ENCODE results near the gene HOXA5. TPM values are rescaled to one million over a fixed set of nuclear protein-coding genes. Genes with fewer than 3 reads are reported as not detected.

Gene HOXA5
- total and polyA plus RNA-seq, 2 of the 8 experiments (the other 6 are each of a cell fraction or from before 2014, with no cell fraction given) = not detected

DNA sequence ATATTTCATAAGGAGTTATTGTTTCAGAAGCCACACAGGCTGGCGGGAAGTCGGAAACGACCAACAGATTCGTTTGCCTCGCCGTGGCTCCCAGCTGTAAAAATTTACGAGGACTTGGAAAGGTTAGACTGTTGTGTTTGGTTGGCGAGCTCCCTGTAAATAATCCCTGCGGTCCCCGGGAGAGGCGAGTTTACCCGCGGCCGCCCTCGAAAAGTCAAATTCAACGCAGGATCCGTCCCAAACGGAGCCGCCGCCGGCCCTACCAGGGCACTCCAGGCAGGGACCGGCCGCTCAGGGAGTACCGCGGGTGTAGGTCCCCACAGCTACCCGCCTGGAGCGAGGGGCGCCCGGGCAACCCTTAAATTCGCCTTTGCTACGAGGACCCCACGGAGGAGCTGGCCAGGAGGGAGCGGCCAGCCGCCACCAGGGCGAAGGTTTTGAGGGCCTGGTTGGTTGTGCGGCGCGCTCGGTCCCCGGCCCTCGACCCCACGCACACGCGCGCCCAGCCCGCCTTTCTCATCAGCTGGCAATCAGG is 22.6 kb upstream of the HOXA5 start:
- Histone ChIP-seq H3K23ac (ENCODE audit: insufficient read length) (no peak overlapping the region), H3K4me1 (replicated peaks in 1 of 4; ENCODE audit: control insufficient read depth in 3 of 4, insufficient read depth in 4 of 4, low read length in 3 of 4) (no peaks in the 10 kb centered on the region; a peak in 3 of 7 replicates), H4K8ac (ENCODE audit: extremely low read depth, insufficient read depth, low read length) (no peak overlapping the region), H3K23me2 (ENCODE audit: low read depth, low read length) (no peaks in the 10 kb centered on the region), H3K56ac (replicated peaks; ENCODE audit: insufficient read length, low read depth, low read length) (no peak overlapping the region), H3K36me3 (ENCODE audit: control insufficient read depth in 2 of 4, insufficient read depth in 4 of 4, low read length in 3 of 4) (peaks cover 0 to 12% (median 0%) of the 10 kb centered on the region in 4 experiments; a peak in 1 of 8 replicates), H3K4ac (replicated peaks; ENCODE audit: insufficient read length, low read depth, low read length) (no peak overlapping the region), H3K79me2 (ENCODE audit: control insufficient read depth in 1 of 2, insufficient read depth in 2 of 2, low read length in 2 of 2) (no peaks in the 10 kb centered on the region), H4K20me1 (replicated peaks in 1 of 2; ENCODE audit: control insufficient read depth in 1 of 2, insufficient read depth in 2 of 2, low read length in 2 of 2) (peaks cover 17 to 33% of the 10 kb centered on the region in 2 experiments), H2BK15ac (ENCODE audit: low read length) (no peak overlapping the region), H2AK5ac (ENCODE audit: low read depth, low read length) (no peak overlapping the region), H3K14ac (ENCODE audit: insufficient read length) (no peak overlapping the region), H3K9ac (replicated peaks in 1 of 4; ENCODE audit: extremely low read depth in 1 of 4, low read depth in 3 of 4, low read length in 3 of 4) (no peak overlapping the region), H4K91ac (replicated peaks; ENCODE audit: insufficient read length, low read length) (no peak overlapping the region), H3K18ac (ENCODE audit: extremely low read depth, low read length) (no peak overlapping the region), H2BK120ac (replicated peaks; ENCODE audit: low read depth, low read length) (no peak overlapping the region), H3K27me3 (replicated peaks in 1 of 4; ENCODE audit: control insufficient read depth in 3 of 4, extremely low read depth in 1 of 4, insufficient read depth in 3 of 4, low read length in 3 of 4) (peaks cover 95 to 100% (median 99%) of the 10 kb centered on the region in 4 experiments), H2BK12ac (ENCODE audit: low read depth, low read length) (no peak overlapping the region), H3K9me3 (ENCODE audit: insufficient read depth in 2 of 2, low read depth in 1 of 2, low read length in 1 of 2) (peaks cover 0 to 6% of the 10 kb centered on the region in 2 experiments; a peak in 1 of 4 replicates), H3K4me3 (ENCODE audit: extremely low read depth in 1 of 4, insufficient read depth in 2 of 4, low read depth in 3 of 4, low read length in 4 of 4) (no peak overlapping the region), H2AFZ (ENCODE audit: low read length) (no peak overlapping the region), H3K27ac (ENCODE audit: low read depth, low read length) (no peak overlapping the region), H3K79me1 (ENCODE audit: low read depth, low read length) (no peaks in the 10 kb centered on the region), H2BK20ac (ENCODE audit: low read length) (no peak overlapping the region), H4K5ac (ENCODE audit: insufficient read length, low read depth, low read length) (no peak overlapping the region), H3K4me2 (ENCODE audit: insufficient read depth in 1 of 2, low read depth in 2 of 2, low read length in 2 of 2) (no peak overlapping the region), H2BK5ac (ENCODE audit: low read depth, low read length) (no peak overlapping the region)
- ChIA-PET CTCF (ENCODE audit: partially characterized antibody) (interaction anchor here (1.1 to 5.2 kb wide), 8 partner anchors 9 to 25 kb away, joined by 3 to 29 read pairs (median 6); partner anchors contain the start of genes HOXA3 and HOXA5), POLR2A (ENCODE audit: partially characterized antibody) (interaction anchor here (1.5 kb wide), 1 partner anchor 9 kb away, joined by 4 read pairs; the partner anchor contains the start of gene HOXA7)
- FAIRE-seq (no peak), DNase-seq (ENCODE audit: low read depth in 1 of 2, low spot score in 2 of 2) (no peak)
- WGBS, 2 experiments (ENCODE audit: extremely low coverage in 1 of 2, insufficient coverage in 1 of 2, insufficient read length in 1 of 2, insufficient replicate concordance in 2 of 2, low coverage in 1 of 2, low lambda C conversion rate in 2 of 2, missing lambda C conversion rate in 1 of 2) = 18% methylated on average over 41 of the region's 46 CpGs; no CpG with 5 or more reads in 1 of the 2 experiments
- TF ChIP-seq CBX8 (IDR thresholded peaks at IDR 0.05; ENCODE audit: borderline replicate concordance, low read depth, low read length) (peak; percentile 92; the same call in 1 of the 2 replicates), SIRT6 (IDR thresholded peaks at IDR 0.05; ENCODE audit: low read length) (no peak), RNF2 (IDR thresholded peaks at IDR 0.05; ENCODE audit: borderline replicate concordance, low read depth, low read length, missing control alignments, poor library complexity, severe bottlenecking) (peak; percentile 87), JUN (IDR thresholded peaks at IDR 0.05; ENCODE audit: low read depth, low read length) (no peak), RBBP5 (IDR thresholded peaks at IDR 0.05; ENCODE audit: borderline replicate concordance, low read depth, low read length) (no peak), EZH2 (IDR thresholded peaks at IDR 0.05; ENCODE audit: low read depth, low read length, severe bottlenecking) (no peak)
- TF ChIP-seq, protein P1, sequence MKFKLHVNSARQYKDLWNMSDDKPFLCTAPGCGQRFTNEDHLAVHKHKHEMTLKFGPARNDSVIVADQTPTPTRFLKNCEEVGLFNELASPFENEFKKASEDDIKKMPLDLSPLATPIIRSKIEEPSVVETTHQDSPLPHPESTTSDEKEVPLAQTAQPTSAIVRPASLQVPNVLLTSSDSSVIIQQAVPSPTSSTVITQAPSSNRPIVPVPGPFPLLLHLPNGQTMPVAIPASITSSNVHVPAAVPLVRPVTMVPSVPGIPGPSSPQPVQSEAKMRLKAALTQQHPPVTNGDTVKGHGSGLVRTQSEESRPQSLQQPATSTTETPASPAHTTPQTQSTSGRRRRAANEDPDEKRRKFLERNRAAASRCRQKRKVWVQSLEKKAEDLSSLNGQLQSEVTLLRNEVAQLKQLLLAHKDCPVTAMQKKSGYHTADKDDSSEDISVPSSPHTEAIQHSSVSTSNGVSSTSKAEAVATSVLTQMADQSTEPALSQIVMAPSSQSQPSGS (IDR thresholded peaks at IDR 0.05; ENCODE audit: low read length) = no peak
- TF ChIP-seq, protein P2, sequence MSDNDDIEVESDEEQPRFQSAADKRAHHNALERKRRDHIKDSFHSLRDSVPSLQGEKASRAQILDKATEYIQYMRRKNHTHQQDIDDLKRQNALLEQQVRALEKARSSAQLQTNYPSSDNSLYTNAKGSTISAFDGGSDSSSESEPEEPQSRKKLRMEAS (IDR thresholded peaks at IDR 0.05) = no peak
